Right lobe of liver (tissue), 4 donors: ENCODE results near the gene INSRR.
A peak's percentile ranks its signal among the peaks of the same experiment; 100 is the strongest.

ENCODE experiments used
- CTCF ChIP-seq, 4 donors: fragments of 200-600 bp in 3 of 4; fragments of 450-650 bp in 1 of 4; IDR thresholded peaks; one replicate each; pipeline versions ENCODE4 v1.5.1 to v1.8.0; 2016 to 2022; ENCODE audit warnings: antibody characterized with exemption in 4 of 4, mild to moderate bottlenecking in 2 of 4
- POLR2A ChIP-seq: fragments of 450-650 bp; IDR thresholded peaks from one replicate; pipeline ENCODE4 v1.6.1; 2017; ENCODE audit warnings: antibody characterized with exemption, mild to moderate bottlenecking
- donor health status: DM: no; HTN: no; CAD: no.
- donor health status: DM: no; HTN: no; CAD: no.
- donor health status: DM: no; HTN: yes; CAD: no.

- TF ChIP-seq CTCF (IDR thresholded peaks at IDR 0.05) (no peak), POLR2A (peak; percentile 36)
Measured at GRCh38 chr1:156893048-156893953, 34.4 kb upstream of the INSRR start, which contains the start of gene PEAR1.
